Measurements from ENCODE around the gene PDLIM4.
A peak's percentile ranks its signal among the peaks of the same experiment; 100 is the strongest.

The PDLIM4 gene

DNA sequence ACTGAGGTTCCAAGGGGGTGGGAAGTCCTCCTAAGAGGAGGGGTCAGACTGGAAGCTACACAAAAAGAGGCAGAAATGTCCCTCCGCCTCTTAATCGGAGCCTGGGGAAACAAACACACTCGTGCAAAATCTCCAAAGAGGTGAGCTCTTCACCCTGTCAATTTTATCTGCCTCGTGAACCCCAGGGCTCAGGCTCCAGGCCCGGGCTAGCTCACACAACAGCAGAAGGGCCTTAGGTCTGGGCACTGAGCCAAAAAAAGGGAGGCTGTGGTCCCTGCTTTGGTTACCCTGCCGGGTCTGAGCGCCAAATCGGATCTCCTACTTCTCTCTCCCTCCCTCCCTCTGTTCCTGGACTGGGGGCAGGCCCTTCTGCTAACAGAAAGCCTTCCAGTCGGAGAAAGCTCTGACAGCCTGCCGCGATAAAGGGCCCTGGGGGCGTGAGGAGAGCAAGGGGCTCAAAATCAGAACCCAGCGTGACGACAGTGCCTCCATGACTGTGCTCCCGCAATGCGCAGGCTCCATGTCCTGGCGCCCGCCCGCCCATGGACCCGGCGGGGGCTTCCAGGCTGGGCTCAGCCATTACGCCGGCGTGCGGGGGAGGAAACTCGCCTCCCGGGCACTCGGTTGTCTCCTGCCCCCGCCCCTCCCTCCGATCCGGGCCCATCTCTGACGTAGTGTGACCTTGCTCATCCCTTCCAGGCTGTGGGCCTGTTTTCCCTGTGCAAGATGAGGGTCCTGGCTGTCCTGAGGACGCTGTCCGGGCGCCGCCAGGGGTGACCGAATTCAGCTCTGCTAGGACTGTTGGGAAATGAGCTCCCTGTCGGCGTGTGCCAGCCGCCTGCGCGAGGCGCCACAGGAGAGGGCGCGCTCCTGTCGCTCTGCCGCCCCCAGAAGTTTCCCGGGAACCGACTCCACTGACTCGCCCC, 35.8 kb downstream of the PDLIM4 start:
- peak; percentile 88 for DNase-seq

DNA sequence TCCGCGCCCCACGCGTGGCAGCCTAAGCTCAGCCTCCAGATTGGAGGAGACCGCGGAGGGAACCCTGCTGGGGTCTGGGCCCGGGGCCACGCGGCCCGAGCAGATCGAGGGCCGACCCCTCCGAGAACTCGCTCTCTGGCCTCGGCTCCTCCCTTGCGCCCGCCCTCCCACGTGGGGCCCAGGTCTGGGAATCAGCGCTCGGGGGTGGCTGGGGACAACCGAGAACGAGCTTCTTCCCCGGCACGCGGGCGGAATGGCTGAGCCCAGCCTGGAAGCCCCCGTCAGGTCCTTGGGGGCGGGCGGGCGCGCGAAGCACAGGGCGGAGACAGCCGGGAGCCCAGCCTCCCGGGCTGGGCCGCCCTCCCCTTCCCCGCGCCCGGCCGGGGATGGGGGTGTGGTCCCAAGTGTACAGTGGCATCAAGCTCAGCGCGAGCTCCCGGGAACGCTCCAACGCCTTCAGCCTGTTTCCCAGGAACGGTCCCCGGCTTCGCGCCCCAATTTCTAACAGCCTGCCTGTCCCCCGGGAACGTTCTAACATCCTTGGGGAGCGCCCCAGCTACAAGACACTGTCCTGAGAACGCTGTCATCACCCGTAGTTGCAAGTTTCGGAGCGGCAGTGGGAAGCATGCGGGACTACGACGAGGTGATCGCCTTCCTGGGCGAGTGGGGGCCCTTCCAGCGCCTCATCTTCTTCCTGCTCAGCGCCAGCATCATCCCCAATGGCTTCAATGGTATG, 36.7 kb downstream of the PDLIM4 start, which contains the start of gene SLC22A4:
SLC22A4 (plus strand) TSS at position 403 of the 736 bp plus-strand sequence; CDS start at position 626, 223 bp downstream.
- peak; percentile 90 for DNase-seq

DNA sequence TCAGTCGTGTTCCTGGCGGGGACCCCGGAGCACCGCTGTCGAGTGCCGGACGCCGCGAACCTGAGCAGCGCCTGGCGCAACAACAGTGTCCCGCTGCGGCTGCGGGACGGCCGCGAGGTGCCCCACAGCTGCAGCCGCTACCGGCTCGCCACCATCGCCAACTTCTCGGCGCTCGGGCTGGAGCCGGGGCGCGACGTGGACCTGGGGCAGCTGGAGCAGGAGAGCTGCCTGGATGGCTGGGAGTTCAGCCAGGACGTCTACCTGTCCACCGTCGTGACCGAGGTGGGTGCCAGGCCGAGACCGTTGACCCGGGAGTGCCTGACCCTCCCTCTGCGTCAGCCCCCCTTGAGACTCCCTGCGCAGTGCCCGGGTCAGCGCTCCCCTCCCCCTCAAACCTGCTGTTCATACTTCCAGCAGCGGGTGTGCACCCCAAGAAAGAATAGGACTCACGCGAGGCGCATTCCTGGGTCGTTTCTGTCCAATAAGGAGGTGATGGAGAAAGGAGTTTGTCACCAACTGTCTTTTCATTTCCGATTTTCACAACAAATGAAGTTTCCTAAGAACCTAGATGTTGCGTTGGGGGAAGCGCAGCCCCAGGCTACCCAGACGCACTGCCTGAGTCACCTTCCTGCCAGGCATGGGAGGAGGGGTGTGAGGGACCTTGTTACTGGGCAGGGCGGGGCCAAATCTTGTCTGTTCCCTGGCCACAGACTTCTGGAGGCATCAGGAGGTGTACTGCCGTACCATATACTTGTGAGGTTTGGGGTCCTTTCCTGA, 37.4 kb downstream of the PDLIM4 start:
- DNase-seq, result peak; percentile 89

DNA sequence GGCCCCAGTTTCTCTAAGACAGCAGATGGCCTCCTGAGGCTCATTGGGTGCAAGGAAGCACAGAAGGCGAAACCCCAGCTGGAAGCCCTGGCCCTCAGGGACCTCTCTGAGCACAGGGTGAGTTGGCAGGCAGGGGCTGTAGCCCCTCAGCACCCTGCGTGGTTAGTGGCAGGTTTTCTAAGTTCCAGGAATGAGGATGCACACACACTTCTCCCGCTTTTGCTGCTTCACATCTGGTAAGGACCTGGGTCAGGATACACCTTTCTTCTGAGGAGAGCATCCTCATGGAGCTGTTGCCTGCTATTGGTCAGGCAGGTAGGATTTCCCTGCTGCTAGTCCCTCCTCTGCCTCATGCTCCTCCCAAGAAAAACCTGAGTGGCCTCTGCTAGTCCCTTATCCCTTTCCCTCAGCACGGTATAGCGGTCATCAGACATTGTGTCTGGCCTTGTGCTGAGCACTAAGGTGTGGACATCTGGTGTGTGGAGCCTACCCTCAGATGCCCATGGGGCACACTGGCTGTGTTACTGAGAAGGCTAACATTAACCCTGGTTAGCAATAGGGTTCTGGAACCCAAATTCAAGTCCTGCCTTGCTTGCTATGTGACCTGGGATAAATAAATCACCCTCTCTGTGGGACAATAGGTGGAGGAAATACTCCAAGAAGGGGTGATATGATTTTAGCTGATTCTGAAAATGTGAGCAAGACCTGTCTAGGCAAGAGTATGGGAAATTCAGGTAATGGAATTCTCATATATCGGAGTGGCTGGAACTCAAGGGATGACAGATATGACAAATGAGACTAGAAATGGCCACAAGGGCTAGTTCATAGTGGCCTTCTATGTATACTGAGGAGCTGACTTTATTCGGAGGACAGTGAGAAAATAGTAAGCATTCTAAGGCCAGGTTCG, 38.3 kb downstream of the PDLIM4 start:
- no peak for DNase-seq

DNA sequence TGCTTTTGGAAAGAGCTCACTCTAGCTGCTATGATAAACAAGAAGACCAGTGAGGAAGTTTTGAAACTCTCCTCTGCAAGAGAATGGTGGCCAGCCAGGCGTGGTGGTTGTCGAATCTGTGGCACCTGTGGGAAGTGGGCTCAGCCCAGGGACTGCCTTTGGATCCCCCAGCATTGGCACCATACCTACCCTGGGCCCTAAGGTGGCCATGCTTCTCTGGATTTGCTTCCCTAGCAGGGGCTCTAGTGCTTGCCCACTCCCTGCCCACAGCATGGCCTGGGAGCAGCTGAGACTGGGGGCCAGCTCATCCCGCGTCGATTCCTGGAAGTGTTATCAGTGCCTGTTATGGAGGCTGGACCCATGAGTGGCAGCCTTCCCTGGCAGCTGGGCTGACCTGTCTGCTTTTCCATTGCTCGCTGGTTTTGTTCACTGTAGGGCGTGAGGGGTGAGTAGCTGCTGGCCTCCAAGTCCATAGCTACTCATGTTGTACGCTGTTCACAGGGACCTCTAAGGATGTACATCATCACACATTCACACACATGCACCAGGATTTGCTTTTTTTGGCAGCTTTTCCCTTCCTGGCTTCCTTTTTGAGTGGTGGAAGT, 39.0 kb downstream of the PDLIM4 start:
- no peak for DNase-seq

DNA sequence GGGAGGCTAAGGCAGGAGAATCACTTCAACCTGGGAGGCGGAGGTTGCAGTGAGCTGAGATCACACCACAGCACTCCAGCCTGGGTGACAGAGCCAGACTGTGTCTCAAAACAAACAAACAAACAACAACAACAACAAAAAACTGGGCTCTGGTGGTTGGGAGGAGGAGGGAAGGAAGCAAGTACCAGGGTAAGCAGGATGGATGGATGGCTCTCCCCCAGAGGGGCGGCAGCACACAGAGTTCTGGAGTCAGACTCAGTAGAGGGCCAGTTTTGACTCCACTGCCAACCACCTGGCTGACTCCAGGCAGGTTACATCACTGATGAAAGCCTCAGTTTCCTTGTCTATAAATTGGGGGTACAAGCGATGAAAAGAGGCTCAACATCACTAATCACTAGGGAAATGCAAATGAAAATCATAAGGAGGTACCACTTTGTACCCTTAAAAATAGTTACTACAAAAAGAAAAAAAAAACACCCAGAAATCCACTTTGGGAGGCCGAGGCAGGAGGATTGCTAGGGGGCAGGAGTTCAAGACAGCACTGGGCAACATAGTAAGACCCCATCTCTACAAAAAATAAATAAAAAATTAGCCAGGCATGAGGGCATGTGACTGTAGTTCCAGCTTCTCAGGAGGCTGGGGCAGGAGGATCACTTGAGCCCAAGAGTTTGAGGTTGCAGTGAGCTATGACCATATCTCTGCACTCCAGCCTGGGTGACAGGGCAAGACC, 39.9 kb downstream of the PDLIM4 start:
- no peak for DNase-seq

DNA sequence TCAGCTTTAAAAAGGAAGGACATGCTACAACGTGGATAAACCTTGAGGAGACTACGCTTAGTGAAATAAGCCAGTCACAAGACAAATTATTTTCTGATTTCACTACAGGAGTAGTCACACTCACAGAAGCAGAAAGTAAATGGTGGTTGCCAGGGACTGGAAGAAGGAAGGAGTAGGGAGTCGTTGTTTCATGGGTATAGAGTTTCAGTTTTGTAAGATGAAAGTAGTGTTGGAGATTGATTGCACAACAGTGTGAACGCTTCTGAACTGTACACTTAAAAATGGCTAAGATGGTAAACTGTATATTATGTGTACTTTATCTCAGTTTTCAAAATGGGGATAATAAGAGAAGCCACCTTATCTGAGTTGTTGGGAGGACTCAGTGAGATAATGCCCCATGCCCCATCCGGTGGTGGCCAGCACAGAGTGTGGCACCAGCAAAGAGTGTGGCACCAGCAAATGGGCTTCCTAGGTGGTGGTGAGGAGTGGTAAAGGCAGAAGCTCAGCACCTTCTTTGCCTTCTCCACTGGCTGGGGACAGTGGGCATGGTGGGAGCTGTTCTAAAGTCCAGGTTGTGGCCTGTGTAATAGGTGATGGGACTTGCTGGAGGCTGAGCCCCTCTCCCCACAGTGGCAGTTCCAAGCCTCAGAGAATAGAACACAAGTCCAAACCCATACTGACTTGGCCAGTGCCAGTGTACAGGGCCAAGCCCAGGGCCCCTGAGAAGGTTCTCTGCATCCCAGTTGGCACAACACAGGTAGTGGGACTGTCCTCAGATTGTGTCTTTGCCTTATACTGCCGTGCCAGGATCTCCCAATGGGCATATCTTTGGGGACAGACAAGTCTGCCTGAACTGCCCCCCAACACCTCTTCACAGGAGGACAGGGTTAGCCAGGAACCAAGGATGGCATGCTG, 41.1 kb downstream of the PDLIM4 start:
- no peak for DNase-seq

DNA sequence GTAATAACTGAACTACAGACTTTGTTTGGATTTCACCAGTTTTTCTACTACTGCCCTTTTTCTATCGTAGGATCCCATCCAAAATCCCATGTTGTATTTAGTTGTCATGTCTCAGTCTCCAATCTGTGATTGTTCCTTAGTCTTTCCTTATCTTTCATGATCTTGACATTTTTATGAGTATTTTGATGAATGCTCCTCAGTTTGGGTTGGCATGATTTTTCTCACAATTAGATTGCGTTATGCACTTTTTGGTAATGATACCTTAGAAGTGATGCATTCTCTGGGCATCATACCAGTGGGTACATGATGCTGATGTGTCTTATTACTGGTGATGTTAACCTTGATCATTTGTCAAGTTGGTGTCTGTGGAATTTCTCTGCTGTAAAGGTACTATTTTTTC, 42.4 kb downstream of the PDLIM4 start:
- no peak for DNase-seq

DNA sequence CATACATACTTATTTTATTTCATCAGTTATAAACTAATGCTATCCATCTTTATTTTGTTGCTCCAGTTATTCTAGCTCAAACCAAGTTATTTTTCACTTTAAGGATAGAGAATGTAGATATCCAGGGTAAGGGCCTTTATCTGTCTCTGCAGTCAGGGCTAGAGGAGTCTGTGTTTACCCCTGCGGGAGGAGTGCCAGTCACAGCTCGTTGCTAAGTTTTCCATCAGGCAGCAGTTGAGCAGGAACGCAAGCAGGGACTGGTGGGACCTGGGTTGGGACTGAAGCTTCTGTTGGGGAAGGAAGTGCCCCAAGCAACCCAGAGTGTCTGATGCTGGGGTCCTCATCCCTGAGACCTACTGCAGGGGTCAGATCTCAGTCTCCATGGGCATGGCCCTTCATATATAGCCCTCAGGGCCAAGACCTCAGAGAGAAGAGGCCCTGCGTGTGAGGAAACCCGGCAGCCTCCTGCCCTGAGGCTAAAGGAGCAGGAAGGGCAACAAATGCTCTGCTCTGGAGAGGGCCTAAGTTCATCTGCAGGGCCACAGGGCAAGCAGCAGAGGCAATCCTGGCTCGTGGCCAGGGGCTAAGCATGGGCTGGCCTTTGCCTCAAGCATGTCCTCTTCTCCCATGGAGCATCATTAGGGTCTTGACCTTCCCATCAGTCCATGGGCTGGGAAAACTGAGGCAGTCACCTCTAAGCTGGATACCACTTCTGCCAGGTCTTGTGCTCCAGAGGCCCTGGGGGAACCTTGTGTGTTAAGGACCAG, 43.3 kb downstream of the PDLIM4 start:
- DNase-seq, result no peak

DNA sequence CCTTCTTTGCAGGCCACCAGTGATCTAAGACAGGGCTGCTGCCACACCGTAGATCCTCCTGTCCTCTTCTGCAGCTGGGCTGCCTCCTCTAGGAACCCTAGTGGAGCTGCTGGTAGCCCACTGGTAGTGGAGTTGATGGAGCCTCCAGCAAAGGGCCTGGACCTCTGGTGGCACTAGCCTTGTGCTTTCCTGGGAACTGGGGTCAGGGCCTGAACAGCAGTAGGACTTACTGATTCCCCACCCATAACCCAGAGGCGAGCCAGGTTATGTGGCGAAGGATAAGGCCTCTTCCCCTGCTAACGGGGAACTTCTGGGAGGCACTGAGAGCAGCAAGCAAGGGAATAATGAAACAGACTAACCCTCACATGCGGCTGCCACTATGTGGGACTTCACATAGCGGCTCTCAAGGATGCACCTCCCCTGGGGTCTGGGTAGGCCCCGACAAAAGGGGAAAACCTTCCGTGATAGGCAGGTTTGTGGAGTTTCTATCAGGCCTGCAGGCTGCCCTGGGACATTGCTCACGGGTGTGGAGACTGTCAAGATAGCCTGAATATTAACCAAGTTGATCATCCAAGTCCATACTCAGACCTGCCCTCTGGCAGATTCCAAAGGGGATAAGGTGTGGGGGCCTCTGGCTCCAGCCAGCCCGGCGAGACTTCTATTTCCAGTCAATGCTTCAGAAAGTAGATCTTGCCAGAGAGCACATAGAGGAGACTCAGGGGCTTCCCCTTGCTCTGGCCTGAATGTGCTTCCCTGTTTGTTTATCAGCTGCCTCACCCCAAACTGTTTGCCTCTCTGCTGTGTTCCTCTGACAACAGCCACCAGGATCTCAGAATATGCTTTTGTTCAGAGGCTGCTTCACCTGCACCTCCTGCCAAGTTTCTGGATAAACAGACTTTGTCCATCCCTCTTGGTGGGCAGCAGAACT, 44.1 kb downstream of the PDLIM4 start:
- no peak for DNase-seq

DNA sequence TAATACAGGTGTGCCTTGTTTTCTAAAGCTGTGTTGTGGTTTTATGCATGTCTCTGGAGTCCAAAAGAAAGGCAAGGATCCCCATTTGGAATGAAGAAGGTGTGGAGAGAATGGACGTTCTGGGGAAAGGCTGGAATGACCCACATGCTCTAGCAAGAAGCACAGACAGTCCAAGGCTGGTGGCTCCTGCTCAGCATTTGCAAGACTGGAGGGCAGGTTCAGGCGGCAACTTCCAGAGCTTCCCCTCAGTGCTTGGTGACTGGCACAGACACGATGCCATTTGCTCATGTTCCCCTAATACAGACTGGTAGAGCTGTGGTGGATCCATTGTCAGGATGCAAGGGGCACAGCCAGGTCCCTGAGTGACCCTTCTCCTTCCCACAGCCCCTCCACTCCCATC, 44.9 kb downstream of the PDLIM4 start:
- DNase-seq, result no peak

DNA sequence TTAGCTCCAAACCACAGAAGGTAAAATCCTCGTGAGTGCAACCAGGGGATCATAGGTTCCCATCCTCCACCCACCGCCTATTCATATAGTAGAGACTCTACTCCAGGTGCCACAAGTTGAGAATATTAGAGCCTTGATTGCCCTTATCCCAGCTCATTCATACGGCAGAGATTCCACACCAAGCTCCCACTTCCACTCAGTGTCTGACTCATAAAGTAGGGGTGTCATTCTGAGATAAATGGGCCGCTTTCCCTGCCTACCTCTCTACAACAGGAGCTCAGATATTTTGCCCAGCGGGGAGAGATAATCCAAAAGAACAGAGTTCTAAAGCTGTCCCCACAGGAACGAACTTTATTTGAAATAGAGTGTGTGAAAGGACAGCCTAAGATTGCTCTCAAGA, 46.1 kb downstream of the PDLIM4 start:
- no peak for DNase-seq

DNA sequence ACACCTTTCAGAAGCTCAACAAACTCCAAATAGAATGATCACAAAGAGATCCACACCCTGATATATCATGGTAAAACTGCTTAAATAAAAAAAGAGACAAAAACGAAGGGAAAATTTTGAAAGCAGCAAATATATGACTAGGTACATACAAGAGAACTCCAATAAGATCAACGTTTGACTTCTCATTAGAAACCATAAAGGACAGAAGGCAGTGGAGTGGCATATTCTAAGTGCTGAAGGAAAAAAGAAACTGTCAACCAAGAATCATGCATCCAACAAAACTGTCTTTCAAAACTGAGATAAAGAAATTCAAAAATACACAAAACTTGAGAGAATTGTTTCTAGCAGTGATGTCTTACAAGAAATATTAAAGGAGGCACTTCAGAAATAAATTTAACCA, 47.9 kb downstream of the PDLIM4 start:
- no peak for DNase-seq

DNA sequence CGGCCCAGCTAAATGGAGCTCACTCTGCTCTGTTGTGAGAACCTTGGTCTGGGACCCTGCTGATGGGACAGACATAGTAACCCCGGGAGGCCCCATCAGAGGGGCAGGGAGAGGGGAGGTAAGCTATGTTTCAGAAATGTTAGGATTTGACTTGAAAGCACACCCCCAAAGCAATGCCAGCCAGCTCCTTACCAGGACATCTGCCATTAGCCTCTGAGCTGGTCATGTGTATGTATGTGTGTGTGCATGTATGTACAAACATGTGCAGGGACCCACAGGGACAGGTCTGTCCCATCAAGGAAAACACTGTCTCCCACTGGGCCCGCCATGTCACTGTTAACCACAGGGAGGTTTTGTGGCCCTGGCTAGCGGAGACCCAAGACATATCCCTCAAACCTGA, 51.2 kb downstream of the PDLIM4 start:
- DNase-seq, result no peak

DNA sequence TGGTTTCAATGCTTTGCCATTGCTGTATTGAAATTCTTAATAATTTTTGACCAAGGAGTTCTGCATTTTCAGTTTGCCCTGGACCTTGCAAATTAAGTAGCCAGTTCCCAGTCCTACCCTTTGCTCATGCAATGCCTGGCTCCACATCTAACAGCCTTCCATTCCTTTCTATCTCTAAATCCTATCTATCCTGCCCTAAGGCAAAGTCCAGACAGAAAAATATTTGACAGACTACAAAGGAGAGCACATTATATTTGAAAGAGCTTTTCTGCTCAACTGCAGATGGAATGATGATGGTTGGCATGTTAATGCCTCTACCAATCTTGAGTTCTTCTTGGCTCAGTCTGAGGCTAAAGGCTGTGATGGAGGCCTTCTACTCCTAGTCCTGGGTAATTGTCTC, 52.2 kb downstream of the PDLIM4 start:
- no peak for DNase-seq

DNA sequence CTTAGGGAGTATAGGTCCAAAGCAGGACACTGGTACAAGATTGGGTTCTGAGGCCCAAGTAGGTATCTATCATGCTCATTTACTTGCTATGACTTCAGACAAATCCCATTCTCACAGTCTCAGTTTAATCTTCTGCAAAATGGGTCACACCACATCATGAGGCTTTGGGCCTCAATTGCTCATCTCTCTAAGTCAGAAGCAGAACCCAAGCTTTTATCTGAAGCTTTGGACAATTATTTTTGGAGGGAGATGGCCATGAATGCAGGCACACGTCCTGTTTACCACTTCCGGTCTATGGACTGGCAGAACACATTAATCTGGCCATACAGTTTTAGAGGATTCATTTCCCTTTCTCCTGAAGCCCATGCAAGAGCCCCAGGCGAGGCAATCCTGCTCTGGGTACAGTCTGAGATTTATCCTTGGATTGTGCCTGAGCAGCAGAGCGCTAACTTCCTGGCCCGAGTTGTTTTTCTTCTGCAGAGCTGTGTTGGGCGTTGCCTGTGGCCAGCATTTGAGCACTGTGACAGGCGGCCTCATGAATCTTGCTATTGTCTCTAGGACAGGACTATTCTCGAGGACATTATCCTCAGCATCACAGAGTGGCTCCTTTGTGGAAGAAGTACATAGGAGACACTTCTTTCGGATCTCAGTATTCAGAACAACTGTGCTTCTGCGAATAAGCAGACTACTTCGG, 52.8 kb downstream of the PDLIM4 start:
- DNase-seq, result no peak

DNA sequence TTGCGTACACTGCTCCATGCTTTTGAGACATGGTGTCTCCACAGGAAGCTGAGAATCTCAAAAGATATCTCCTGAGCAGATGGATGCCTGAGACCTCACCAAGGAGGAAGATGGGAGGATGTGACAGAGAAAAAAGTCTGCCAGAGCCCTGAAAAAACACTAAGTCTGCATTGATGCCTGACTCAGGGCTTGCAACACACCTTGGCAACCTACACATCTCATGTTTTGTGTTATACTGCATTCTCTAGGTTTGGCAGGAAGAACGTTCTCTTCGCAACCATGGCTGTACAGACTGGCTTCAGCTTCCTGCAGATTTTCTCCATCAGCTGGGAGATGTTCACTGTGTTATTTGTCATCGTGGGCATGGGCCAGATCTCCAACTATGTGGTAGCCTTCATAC, 55.9 kb downstream of the PDLIM4 start:
- DNase-seq, result no peak

Measured in activated effector memory CD4-positive, alpha-beta T cell treated with anti-CD3 and anti-CD28 coated beads, Interleukin-2, amount 50 U/mL, for 16 hours (primary cell).